GM19438 (cell line): Measurements from ENCODE around the gene FAM200C.

Experiments
- ATAC-seq: cut with Tn5 transposase; IDR thresholded peaks from one replicate; pipeline ENCODE4 v1.9.1; 2021; ENCODE audit warnings: low read depth; ENCODE audit not compliant: unreplicated experiment

Gene FAM200C

DNA sequence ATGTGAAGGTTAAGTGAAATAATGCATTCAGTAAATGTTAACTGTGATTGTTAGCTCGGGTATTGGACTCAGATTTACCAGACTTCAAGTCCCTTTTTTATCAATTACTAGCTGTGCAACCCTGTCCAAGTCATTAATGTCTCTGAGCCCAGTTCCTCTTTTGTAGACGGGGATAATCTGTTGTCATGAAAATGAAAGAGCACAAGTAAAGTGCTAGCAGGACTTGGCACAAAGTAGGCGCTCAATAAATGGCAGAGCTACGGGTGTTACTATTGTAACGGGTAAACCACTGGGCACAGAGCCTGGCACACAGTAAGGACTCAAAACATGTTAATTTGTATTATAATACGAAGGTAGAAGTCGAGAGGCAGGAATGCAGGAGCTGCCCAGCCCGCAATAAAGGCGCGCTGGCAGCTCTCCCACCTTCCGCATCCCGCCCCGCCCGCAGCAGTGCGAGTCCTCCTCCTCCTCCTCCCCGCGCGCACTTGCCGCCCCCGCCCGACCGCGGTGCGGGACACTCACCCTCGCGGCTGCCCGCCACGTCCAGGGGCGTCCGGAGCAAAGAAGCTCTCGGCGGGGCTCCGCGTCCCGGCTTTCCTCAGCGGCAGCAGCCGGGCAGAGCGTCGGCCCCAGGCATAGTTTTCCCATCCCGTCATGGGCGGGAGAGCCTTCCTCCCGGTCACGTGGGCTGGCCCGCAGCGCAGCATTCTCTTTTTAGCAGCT lies 29.7 kb downstream of the FAM200C start, which contains the start of gene C1QTNF2:
Gene C1QTNF2, minus strand, starts transcription at position 637 of the 723 bp plus-strand sequence. CDS start 15,615 bp downstream, outside the sequence.
- ATAC-seq: no peak

DNA sequence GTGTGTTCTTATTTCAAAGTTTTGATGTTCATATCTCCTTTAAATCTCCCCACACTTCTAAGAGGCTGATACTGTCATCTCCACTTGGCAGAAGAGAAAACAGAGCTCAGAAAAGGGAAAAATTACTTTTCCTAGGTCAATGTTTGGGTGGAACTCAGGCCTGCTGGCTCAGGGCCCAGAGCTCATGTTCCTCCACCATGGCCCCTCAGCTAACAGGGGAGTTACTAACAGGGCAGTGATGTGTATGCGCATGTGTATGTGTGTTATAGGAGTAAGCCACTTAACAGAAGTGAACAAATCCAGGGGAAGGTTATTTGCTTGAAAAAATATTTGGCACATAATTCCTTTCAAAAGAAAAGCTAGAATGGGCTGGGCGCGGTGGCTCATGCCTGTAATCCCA lies 32.0 kb downstream of the FAM200C start:
- ATAC-seq: no peak

DNA sequence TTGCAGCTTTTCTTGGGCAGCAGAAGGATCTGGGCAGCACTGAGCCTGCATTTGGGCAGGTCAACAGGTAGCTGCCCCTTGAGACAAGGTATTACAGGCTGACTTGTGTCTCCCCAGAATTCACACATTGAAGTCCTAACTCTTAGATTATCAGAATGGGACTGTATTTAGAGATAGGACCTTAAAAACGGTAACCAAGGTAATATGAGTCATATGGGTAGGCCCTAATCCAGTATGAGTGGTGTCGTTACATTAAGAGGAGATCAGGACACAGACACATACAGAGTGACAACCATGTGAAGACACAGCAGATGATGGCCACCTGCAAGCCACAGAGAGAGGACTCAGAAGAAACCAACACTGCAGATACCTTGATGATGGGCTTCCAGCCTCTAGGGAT lies 32.6 kb downstream of the FAM200C start:
- no peak for ATAC-seq

DNA sequence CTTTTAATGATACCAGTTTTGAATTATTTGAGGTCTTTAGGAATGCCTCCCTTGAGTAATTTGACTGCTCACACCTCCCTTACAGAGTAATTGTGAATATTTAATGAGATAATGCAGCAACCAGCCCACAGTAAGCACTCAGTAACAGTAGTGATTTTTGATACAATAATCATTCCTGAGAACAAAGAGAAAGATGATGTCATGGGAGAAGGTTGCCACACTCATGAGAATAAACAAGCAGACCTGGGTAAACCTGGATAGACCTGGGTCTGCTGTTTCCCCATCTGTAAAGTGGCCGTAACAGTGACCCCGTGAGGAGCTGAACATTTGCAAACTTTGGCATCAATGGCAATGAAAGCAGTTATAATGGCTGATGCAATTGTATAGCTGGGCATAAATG lies 33.6 kb downstream of the FAM200C start:
- no peak for ATAC-seq

DNA sequence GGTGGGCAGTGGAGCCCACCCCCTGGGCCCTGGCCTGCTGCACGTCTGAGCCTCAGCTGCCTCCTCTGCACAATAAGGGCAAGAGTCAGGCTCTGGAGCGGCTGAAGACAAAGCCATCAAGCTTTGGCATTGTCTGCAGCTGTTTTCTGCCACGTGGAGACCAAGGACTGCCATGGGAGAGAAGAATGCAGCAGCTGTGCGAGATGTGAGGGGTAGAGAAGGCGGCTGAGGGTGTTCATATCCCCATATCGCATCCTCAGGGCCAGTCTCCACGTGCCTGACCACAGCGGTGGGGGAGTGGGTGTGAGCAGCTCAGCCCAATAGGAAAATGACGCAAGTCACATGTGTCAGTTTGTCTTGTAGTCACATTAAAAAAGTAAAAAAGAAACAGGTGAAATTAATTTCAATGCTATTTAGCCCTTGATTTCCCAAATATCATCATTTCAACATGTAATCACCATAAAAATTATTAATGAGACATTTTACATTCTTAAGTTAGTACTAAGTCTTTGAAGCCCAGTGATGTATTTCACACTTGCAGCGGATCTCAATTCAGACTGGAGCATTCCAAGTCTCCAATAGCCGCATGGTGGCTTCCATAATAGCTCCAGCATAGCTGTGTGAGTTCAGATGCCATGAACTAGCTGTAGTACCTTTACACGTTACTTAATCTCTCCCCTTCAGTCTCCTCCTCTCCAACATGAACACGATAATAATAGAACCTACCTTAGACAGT lies 36.0 kb downstream of the FAM200C start:
- ATAC-seq: no peak

DNA sequence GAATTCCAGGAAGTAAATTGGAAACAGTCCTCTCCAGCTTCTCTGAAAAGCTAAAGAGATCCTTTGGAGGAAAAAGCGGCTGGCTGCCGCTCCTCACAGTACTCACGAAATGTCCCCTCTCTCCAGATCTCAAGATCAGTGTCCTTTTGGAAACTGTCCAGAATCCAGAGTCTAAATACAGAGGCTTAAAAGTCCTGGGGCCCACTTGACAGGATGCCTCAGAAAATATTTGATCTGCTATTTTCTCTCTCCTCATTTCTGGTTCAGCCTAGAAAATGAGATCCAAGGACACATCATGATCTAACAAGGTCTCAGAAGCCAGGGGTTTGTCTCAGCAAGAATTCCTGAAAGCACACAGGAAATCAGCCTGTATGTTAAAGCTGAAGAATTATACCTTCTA lies 36.6 kb downstream of the FAM200C start:
- no peak for ATAC-seq

DNA sequence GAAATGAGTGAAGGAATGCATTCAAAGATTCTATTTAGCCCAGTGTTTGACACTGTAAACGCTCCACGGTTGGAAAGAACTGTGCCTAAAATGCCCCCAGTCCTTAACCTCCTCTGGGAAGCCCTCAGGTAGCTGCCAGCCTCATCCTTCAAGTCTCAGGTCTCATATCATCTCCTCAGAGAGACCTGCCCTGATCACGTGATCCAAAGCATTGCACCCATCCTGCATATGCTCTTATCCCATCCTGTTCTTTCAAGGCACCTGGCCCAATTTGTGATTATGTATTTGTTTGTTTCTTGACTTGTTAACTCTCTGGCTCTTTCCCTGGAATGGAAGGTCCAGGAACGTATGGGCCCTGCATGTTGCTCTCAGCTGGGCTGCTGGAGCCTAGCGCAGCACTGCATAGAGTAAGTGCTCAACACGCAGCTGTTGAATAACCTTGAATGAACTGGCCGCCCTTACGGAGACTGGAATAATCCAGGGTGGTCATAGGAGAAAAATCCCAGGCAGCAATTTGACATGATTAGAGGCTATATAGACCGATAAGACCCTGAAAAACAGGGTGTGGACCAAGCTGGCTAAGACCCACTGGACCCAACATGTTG lies 38.1 kb downstream of the FAM200C start:
- no peak for ATAC-seq

DNA sequence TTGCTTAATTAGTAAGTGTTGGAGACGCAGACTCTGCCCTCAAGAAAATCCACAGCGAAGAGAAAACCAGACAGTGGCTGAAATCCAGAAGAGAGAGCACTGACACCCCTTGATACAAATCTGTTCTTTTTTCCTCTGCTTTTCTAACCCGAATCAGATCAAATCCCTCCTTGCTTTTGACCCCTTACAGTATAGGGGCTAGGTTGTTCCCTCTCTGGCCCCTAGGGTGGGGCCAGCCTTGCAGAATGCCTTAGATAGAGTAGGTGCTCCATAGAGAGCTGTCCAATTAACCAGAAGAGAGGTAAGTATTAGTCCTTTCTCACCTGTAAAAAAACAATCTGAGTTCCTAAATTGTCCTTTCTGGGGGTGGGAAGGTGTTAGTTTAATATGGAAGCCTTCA lies 39.5 kb downstream of the FAM200C start:
- no peak for ATAC-seq

DNA sequence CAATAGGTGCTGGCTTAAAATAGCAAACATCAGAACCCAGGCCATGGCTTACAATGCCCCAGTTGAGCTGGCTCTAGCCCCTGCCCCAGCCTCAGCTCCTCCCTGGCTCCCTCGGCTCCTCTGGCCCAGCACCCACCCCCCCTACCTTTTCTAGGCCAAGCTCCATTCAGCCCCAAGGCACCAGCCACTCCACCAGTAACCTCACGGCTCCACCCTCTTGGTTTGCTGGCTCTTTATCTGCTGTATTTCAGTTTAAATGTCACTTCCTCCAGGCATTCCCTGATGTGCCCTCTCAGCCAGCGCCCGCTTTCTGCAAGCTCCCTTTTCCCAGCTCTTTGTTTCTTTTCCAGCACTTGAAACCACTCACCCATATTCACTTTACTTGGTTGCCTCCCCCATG lies 40.0 kb downstream of the FAM200C start:
- ATAC-seq: no peak

DNA sequence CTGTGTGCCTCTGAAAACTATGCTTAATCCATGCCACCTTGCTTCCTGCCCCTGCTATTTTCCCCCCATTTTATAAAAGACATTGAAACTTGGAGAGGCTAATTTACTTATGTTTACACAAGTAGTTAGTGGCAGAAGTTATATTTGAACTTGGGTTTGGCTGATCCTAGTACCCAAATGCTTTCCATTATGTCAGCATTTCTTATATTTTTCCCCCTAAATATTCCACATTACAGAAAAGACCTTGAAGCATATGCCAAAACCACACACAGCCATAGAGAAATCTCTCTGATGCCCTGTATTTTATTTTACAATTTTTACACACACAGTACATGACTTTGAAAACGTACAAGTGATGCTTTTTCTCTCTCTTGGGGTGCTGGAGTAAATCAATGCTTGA lies 40.6 kb downstream of the FAM200C start:
- ATAC-seq: no peak

DNA sequence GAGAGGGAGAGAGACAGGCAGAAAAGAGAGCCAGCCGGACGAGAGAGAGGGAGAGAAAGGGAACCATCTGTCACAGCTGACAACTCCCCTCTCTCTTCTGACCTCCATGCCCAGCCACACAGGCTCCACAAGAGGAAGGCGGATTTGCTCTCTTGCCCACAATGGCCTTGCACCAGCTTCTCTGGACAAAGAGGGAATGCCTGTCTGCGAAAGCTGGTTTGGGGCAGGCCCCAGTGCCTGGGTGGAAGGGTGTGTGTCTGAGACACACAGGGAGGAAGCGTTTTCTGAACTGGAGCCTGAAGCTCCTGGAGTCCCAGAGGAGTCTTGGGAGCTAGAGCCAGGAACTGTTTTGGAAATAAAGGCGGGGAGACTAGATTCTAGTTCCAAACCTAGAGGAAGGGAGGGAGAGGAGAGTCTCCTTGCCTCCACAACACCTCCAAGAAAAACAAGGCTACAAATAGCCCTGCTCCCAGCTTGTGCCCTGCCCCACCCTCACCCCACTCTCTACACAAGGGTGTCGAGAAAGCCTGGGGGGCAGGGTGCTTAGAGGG lies 41.9 kb downstream of the FAM200C start:
- ATAC-seq: no peak

DNA sequence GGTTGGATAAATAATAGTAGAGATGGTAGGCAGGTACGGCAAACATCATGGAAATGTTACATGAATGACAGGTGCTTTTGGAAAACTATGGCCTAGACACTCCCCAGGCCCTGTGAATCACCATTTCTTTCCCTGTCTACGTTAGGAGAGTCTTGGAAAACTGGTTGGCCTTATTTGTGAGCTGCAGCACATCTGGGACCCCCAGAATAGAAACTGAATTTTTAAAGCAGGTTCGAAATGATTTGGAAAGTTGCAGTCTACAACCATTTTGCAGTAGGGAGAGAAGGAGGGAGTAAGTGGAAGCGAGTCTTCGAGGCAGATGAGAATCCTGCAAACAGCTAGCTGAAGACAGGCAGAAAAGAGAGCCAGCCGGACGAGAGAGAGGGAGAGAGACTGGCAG lies 42.5 kb downstream of the FAM200C start:
- ATAC-seq: no peak

DNA sequence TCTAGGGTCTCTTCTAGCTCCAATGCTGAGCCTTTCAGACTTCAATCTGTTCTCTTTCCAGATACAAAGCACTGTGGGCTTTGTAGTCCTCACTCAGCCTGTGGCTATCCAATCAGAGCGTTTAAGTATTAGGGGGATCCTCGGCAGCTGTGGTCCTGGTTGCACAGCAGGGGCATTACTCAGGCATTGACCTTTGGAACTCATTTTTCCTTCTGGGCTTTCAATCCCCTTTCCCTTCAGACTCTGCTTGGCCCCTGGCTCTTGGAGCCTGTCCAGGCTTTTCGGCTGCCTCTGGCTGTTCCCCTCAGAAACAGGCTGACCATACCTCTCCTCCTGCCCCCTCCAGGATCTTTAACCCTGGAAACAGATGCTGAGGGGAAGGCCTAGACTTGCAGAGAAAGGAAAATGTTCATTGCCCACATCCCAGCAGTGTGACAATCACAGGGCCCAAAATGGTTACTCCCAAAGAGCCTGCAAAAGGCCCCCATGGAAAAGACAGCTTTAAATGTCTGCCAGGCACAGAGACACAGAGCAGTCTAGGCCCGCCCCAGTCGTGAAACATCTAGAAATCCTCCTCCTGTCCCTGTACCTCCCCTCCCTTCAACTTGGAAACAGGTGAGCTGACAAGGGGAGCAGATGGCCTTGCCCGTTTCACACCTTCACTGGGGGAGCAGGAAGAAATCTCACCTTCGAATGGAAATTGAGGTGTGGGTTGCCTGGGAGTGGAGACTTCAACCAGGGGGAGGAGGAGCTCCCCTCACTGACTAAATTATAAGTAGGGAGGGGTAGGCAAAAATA lies 43.1 kb downstream of the FAM200C start:
- no peak for ATAC-seq

DNA sequence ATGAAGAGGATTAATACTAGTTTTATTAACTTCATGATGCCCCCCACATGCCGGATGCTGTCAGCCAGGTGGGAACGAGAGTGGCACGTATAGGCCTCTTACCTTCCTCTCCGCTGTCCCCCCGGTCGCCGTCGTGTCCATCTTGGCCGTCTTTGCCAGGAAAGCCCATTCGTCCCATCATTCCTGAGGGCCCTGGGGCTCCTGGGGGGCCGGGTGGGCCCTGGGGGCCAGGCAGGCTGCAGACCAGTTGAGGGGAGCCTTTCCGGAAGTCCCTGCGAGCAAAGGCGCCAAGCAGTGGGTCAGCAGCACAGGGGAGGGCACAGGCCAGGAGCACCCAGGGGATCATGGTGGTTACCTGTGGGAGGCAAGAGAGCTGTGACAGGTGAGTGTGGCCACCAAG lies 45.2 kb downstream of the FAM200C start:
- ATAC-seq: no peak

DNA sequence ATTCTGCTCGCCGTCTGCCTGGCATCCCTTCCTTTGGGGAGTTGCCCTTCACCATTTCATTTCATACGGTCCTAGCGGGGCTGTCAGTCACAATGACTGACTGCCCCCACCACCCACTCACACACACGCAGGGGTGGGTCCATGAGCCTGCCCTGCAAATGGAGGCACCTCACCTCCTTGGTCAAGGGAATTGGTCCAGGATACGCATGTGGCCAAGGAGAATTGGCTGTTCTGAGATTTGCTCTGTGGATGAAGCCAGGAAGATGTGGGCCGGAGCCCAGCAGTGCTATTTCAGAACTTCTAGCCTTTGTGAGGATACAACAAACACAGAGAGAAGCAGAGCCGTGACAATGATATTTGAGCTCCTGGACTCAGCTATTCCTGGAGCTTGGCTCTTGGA lies 46.5 kb downstream of the FAM200C start:
- no peak for ATAC-seq

DNA sequence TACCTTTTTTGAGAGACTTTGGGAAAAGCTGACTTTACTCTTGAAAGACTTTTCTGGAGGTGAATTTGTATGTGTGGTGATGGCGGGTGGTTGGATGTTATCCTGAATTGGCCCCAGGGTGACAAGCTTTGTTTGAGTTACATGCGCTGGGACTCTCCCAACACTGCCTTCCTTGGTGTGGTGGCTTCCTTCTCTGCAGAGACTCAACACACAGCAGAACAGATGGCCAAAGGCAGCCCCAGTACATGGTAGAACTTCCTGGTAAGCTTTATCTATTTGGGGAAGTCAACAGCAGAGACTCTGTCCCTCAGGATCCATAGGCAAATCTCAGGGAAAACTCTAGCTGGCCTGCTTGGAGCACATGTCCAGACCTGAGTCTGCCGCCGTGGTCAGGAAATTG lies 47.5 kb downstream of the FAM200C start:
- no peak for ATAC-seq

DNA sequence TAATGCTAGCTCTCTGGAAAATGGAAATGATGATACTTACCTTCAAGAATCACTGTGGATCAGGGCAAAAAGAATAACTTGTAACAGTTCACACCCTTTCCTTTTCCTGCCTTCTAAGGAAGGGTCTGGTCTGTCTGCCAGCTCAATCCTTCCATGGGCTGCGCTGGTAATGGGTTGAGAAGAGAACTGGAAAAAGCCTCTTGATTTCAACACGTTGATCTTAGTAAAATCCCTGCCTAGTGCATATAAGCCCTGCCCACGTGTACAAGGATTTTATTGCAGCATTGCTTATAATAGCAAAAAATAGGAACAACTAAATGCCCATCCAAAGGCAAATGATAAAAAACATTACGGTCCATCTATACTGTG lies 49.9 kb downstream of the FAM200C start:
- no peak for ATAC-seq

DNA sequence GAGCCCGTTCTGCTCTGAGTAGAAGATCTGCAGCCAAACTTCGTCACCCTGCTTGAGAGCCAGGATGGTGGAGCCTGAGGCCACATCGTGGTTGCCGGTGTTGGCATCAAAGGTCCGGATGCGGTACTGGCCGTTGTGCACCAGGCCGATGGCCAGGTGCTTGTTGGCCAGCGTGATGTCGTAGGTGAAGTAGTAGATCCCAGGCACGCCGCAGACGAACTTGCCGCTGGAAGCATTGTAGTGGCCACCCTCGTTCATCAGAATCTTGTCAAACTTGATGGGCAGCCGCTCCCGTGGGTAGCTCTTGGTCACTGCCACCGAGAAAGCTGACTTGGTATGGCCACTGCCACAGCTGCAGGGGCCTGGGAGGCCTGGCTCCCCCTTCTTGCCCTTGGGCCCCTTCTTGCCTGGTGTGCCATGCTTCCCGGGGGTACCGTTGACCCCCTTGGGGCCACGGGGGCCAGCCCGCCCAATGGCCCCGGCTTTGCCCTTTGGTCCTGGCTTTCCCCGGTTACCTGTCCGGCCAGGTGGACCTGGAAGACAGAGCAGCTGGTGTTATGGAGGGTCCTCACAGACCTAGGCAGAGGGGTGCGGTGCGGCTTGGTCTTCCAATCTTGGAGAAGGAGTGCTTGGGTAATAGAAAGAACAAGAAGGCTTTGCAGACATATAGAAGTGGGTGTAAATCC lies 50.5 kb downstream of the FAM200C start:
- no peak for ATAC-seq

DNA sequence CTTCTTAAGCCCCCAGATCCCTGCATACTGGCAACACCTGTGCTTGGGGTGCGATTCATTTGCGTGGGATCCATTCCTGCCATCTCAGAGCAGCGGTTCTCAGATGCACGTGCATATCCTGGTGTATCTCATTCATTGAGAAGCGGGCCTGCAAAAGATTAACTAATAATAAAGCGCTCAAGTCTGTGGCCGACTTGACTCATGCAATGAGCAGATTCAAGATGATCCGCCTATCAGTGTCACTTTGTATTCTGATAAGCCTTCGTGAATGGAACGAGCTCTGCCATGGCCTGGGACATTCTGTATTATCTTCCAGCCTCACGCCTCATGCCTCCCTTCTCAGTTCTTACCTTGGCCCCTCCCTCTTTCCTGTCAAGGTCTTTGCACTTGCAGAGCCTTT lies 51.8 kb downstream of the FAM200C start:
- ATAC-seq: no peak

DNA sequence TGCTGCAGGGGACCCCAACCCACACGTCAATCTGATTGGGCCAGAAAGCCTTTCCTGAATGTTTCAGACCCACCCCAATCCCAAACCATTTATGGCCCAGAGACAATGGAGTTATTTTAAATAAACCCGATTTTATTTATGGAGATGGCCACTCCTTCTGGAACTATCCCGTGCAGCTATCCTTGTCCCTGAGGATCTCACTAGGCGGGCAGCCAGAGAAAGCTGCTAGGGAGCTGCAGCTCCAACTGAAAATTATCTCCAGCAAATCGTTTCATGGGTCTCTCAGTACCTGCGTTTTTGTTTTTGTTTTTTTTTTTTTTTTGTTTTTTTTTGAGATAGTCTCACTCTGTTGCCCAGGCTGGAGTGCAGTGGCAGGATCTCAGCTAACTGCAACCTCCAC lies 52.4 kb downstream of the FAM200C start:
- ATAC-seq: no peak
